Stimulated activated CD8-positive, alpha-beta memory T cell treated with anti-CD3 and anti-CD28 coated beads, Interleukin-15, amount 100 ng/mL, for 24 hours (primary cell): ENCODE measurements around the gene PTPRK.

Experiments used
- DNase-seq: peaks from one replicate; pipeline ENCODE4 v3.0.0-alpha.2; 2020; ENCODE audit warnings: low read depth

PTPRK gene

GRCh38 chr6:128068119-128068479 lies 452.3 kb downstream of the PTPRK start:
- no peak for DNase-seq

DNA sequence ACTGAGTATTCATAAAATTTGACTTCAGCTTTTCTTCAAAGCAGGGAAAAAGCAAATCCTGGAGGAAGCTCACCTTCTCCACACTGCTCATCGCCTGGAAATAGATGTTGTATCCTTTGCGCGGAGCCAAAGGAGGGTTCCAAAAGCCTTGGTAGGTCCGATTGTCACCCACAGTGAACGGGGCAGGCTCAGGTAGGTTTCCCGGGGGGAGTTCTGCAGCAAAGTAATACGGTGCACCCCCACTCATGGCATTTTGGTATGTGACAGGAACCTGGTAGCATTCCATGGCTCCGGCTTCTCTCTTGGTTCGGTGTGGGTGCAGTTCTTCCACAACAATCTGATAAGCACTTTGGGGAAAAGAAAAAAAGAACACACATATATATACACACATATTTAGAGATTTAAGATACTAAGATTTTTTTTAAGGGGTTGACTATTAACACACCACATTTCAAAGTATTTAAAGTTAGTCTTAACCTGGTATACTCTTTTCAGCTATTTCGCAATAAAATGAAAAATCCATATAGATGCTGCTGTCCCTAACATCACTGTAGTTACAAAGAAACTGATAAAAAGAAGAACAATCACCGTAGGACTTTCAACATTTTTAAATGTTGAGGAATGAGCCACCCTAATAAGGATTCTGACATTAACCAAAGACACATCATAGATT lies 452.8 kb downstream of the PTPRK start:
- no peak for DNase-seq

GRCh38 chr6:128065072-128065471 lies 455.3 kb downstream of the PTPRK start:
- DNase-seq: no peak

DNA sequence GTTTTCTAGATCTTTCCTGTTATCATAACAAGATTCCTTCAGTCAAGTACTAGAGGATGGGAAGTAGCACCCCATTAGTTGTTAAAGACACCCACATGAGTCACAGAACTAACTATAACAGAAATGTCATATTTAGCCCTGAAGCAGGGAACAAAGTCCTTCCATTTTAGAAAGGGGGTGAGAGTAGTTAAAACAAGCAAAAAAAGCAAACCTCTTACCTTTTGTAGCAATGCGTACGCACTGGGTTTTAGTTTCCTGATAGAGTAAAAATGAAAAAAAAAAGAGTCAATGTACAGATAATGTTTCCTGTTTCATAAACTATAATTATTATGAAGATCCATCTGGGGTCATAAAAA lies 455.9 kb downstream of the PTPRK start:
- no peak for DNase-seq

- no peak for DNase-seq
Observed at GRCh38 chr6:128063850-128064539, 456.4 kb downstream of the PTPRK start.

DNA sequence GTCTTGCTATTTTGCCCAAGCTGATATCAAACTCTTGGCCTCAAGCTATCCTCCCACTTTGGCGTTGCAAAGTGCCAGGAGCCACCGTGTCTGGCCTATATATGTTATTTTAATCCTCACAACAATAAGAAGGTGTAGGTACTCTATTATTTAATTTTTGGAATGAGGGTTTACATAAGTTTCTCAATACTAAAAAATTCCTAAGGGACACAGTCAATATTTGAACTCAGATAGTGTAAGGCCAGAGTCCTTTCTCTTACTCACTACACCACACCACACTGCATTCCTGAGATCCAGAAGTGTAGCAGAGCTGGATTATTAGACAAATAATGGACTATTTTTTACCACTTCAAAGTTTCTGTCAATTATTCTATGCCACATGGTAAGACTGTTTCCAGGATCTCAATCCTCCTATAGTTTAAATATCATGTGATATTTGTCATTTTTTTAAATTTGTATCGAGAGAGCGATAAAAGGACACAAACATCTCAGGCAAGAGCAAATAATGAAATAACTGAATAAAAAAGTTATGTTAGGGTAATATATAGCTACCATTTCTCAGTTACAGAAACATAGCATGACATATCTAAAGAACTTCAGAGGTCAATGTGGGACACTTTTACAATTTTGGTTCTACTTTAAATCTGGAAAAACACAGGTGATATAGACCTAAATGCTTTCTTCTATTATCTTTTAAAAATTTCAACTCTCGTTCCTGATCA lies 457.4 kb downstream of the PTPRK start:
- DNase-seq: no peak

DNA sequence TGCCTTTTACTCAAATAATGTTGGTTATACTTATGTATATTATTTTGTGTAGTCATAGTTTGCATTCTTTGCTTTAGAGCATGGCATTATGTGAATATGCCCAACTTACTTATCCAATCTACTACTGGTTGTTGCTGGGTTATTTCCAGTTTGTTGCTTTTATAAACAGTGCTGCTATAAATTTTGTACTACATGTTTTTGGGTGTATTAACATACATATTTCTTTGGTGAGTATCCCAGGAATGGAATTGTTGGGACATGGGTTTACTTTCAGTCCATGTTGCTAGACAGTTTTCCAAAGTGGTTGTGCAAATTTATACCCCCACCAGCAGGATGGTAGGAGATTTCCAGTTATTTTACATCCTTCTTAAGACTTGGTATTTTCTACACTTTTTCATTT lies 462.5 kb downstream of the PTPRK start:
- DNase-seq: no peak

GRCh38 chr6:128057541-128057940 lies 462.9 kb downstream of the PTPRK start:
- no peak for DNase-seq

GRCh38 chr6:128053109-128053508 lies 467.3 kb downstream of the PTPRK start:
- DNase-seq: no peak

DNA sequence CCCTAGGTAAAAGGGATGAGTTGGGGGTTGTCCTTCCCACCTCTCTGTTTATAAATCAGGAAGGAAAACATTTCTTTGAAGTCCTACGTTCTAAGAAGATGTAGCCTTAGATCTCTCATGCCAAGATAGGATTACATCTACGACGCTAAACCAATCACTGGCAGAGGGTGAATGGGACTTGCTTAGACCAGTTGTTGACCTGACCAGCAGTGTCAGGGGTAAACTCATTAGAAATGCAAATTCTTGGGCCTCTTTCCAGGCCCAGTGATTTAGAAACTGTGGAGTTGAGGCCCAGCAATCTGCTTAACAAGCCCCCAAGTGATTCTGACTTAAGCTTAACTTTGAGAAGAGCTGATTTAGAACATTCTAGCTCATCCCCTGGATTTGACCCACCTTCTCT lies 472.4 kb downstream of the PTPRK start:
- no peak for DNase-seq

DNA sequence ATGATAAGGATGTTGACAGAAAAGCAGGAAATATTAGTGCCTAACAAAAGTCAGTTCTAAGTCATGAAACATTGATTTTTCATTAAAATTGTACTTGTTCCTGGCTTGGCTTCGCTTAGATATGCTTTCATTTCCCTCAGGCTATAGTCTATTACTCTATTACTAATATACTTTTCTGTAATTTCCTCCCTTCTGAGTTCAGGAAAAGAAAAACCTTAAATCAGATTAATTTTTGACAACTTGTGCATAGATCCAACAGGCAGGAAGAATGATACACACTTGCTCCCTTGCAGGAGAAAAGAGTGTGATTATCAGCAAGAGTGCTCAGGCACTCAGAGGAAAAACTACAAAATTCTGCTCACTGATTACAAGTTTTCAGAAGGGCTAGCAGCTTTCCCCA lies 474.4 kb downstream of the PTPRK start:
- DNase-seq: no peak

DNA sequence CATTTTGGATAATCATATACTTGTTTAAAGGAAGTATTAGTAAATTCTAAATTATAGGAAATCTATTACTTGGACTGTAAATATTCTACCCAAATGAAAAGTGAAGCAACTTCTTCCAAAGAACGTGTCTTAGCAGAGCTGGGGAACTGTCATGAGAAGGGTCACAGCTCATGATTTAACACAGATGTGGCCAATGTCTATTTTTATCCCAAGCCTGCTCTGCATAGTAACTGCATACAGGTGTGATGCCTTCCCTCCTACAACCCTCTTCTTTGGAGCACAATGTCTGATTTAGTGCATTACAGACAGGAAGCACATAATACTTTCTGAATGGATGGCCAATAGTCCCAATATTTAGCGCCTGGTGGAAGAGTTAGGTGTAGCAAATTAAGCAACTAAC lies 480.9 kb downstream of the PTPRK start:
- no peak for DNase-seq

- DNase-seq: no peak
Observed at GRCh38 chr6:128036808-128037570, 483.4 kb downstream of the PTPRK start.

- DNase-seq: no peak
Observed at GRCh38 chr6:128033156-128033555, 487.2 kb downstream of the PTPRK start.

- DNase-seq: no peak
Observed at GRCh38 chr6:128032042-128032441, 488.4 kb downstream of the PTPRK start.

GRCh38 chr6:128029826-128030225 lies 490.6 kb downstream of the PTPRK start:
- no peak for DNase-seq

DNA sequence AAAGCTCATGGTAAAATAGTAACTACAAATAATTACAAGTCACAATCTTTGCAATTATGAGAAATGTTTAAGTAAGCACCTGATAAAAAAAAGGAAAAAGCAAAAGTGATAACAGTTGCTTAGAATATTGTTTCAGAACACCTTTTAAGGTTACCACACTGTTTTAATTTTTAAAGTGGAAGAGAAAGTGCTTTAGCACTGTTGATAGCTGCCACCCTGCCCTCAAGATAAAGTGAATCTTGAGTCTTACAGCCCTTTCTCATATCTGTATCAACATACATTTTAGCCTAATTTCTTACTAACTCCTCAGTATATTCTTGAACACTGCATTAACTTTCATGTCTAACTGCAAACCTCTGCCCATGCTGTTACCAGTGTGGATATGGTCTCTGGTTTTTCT lies 492.2 kb downstream of the PTPRK start:
- no peak for DNase-seq

DNA sequence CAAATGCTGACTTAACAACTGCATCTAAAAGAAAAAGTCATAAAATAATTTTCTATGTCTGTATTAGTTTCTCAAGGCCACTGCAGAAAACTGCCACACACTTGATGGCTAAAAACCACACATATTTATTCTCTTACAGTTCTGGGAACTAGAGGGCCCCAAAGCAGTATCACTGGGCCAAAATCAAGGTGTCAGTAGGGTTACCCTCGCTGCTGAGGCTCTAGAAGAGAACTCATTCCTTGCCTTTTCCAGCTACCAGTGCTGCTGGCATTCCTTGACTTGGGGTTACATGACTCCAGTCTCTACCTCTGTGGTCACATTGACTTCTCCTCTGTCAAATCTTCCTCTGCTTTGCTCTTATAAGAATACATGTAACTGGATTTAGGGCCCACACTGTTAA lies 494.9 kb downstream of the PTPRK start:
- DNase-seq: no peak

- no peak for DNase-seq
Observed at GRCh38 chr6:128024969-128025368, 495.4 kb downstream of the PTPRK start.

GRCh38 chr6:128024046-128024445 lies 496.4 kb downstream of the PTPRK start:
- no peak for DNase-seq

- DNase-seq: no peak
Observed at GRCh38 chr6:128018821-128019220, 501.6 kb downstream of the PTPRK start.

- no peak for DNase-seq
Observed at GRCh38 chr6:128017288-128017687, 503.1 kb downstream of the PTPRK start.

DNA sequence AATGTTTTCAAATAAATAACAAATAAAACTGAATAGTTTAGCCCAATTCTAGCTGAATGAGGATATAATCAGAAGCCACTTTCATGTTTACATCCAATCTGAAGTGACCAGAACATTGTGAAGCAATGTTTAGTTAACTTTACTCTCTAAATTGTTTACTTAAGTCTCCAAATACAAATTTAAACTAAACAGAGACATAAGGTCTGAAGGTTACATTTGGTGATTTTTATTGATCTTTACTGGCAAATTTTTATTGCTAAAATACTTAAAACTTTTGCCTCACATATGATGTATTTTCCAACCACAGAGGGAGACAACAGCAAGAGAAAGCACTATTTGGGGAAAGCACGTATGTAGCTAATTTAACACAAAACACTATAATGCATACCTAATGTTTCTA lies 512.7 kb downstream of the PTPRK start:
- no peak for DNase-seq
